Measurements from ENCODE around the gene EPAS1. TPM values are rescaled to one million over a fixed set of nuclear protein-coding genes. Genes with fewer than 3 reads are reported as not detected.

Gene EPAS1
- total RNA-seq, 1 donor from 2014 or later: 4.4 TPM

GRCh38 chr2:46284796-46285195, 12.4 kb upstream of the EPAS1 start:
- Mint-ChIP-seq H3K27ac (no peak overlapping the region), H3K36me3 (no peaks in the 10 kb centered on the region), H3K27me3 (ENCODE audit: low read depth) (no peaks in the 10 kb centered on the region), H3K4me3 (no peak overlapping the region), H3K9me3 (no peaks in the 10 kb centered on the region), H3K4me1 (peaks cover 19% of the 10 kb centered on the region)
- TF ChIP-seq CTCF (IDR thresholded peaks at IDR 0.05; ENCODE audit: unreplicated experiment): no peak
- DNase-seq (ENCODE audit: low spot score in 2 of 2, unreplicated experiment in 2 of 2): no peak

- Mint-ChIP-seq H3K4me1 (peaks cover 20% of the 10 kb centered on the region), H3K36me3 (no peaks in the 10 kb centered on the region), H3K27ac (peak overlapping the region; percentile 57), H3K9me3 (no peaks in the 10 kb centered on the region), H3K27me3 (ENCODE audit: low read depth) (no peaks in the 10 kb centered on the region), H3K4me3 (no peak overlapping the region)
- no peak for TF ChIP-seq CTCF (IDR thresholded peaks at IDR 0.05; ENCODE audit: unreplicated experiment)
- no peak for DNase-seq (ENCODE audit: low spot score in 2 of 2, unreplicated experiment in 2 of 2)
These were observed 10.5 kb upstream of the EPAS1 start for GRCh38 chr2:46286715-46287114.

GRCh38 chr2:46290078-46290477, 7.1 kb upstream of the EPAS1 start:
- H3K27me3 Mint-ChIP-seq (ENCODE audit: low read depth): peaks cover 22% of the 10 kb centered on the region
- no peak for DNase-seq (ENCODE audit: low spot score in 2 of 2, unreplicated experiment in 2 of 2)
- no peaks in the 10 kb centered on the region for H3K36me3 Mint-ChIP-seq
- no peak overlapping the region for H3K4me3 Mint-ChIP-seq
- no peak for TF ChIP-seq CTCF (IDR thresholded peaks at IDR 0.05; ENCODE audit: unreplicated experiment)
- H3K4me1 Mint-ChIP-seq: peaks cover 17% of the 10 kb centered on the region
- H3K27ac Mint-ChIP-seq: no peak overlapping the region
- H3K9me3 Mint-ChIP-seq: no peaks in the 10 kb centered on the region

- Mint-ChIP-seq H3K27me3 (ENCODE audit: low read depth) (peaks cover 50% of the 10 kb centered on the region), H3K4me1 (peaks cover 12% of the 10 kb centered on the region), H3K9me3 (no peaks in the 10 kb centered on the region), H3K4me3 (no peak overlapping the region), H3K27ac (no peak overlapping the region), H3K36me3 (no peaks in the 10 kb centered on the region)
- DNase-seq (ENCODE audit: low spot score in 2 of 2, unreplicated experiment in 2 of 2): no peak
- TF ChIP-seq CTCF (IDR thresholded peaks at IDR 0.05; ENCODE audit: unreplicated experiment): no peak
These were observed 3.7 kb upstream of the EPAS1 start for GRCh38 chr2:46293466-46293865.

- Mint-ChIP-seq H3K4me3 (no peak overlapping the region), H3K27me3 (ENCODE audit: low read depth) (peaks cover 58% of the 10 kb centered on the region), H3K27ac (no peak overlapping the region), H3K36me3 (no peaks in the 10 kb centered on the region), H3K4me1 (peaks cover 18% of the 10 kb centered on the region), H3K9me3 (no peaks in the 10 kb centered on the region)
- no peak for DNase-seq (ENCODE audit: low spot score in 2 of 2, unreplicated experiment in 2 of 2)
- no peak for TF ChIP-seq CTCF (IDR thresholded peaks at IDR 0.05; ENCODE audit: unreplicated experiment)
These were observed 2.9 kb upstream of the EPAS1 start for GRCh38 chr2:46294176-46294836.

Measured in mesothelial cell of epicardium (in vitro differentiated cells).